Measurements from ENCODE around the gene CNTNAP2.

CNTNAP2 gene

DNA sequence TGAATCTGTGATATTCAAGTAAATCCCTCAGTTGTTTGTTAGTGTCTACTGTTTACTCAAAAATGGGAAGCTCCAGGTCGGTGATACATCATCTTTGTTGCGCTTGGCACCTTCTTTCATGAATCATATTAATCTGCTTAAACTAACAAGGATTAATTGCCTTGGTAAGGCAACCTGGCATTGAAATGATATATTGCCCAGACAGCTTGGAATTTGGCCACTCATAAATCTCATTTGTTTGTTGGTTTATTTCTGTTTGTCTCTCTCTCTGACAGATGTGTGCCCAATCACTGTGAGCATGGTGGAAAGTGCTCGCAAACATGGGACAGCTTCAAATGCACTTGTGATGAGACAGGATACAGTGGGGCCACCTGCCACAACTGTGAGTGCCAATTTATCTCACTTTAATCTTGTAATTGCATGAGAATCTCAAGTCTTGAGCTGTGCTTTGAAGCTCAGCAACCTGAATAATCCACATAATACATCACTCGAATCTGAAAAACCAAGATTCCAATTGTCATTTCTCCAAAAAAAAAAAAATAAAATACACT, 1369.1 kb downstream of the CNTNAP2 start:
- no peak for DNase-seq (ENCODE audit: low spot score)

DNA sequence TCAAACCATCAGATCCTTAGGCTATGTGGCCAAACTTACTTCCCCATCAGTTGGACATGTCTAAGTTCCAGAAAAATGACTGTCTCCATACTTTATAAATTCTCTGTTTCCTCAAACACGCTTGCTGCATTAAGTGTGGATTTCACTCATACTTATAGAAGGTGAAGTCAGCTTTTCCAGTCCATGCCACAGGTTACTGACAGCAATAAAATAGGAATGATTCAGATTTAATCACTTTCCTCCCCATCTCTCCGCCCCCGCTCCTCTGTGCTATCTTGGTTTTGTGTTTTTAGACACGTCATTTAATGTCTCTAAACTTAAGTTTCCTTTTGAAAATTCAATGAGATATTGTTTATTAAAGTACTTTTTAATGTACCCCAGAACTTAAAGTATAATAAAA, 1376.0 kb downstream of the CNTNAP2 start:
- no peak for DNase-seq (ENCODE audit: low spot score)

DNA sequence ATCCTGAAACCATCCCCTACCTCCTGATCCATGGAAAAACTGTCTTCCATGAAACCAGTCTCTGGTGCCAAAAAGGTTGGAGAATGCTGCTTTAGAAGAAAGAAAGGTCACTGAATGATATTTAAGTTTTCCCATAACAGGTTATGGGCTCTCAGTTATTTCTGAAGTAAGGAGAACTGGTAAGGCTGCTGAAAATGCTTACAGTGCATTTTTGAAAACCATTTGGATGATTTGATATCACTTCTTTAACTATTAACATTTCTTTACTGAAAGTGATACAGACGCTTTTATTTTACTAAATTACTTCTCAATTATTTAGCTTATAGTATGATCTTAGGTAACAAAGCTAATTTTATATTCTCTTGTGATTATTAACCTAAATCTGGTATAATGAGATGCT, 1379.6 kb downstream of the CNTNAP2 start:
- no peak for DNase-seq (ENCODE audit: low spot score)

DNA sequence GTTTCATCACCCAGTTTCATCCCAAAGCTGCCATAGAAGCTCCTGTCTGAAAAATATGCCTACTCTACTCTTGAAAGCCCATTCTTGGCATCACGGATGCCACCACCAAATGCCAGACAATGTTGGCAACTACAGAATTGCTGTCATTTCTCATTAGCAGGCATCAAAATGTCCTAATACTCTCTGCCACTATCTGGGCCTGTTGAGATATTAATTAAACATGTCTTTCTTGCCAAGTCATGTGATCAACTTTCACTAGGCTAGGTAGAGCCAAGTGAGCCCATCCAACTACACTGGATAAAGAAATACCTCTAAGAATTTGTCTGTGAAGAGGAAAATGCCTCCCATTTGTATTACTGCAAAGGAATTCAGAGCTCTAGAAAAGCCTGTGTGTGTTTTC, 1380.6 kb downstream of the CNTNAP2 start:
- no peak for DNase-seq (ENCODE audit: low spot score)

DNA sequence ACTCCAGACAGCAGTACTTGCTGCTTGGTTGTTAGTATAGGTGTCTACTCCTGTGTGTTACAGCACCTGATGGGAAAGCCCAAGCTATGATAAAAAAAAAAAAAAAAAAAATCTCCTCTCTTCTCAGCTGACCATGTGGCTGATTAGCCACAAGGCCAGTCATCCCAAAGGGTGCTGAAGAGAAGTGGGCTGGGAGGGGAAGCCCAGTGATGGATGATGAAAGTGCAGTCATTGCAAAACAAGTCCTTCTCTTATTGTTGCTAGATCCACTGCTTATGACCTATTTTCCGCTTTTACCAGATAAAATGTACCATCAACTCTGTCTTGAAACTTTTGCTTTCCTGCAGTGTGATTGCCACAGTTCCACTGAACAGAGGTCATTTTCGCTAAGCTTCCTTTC, 1381.5 kb downstream of the CNTNAP2 start:
- DNase-seq (ENCODE audit: low spot score): no peak

DNA sequence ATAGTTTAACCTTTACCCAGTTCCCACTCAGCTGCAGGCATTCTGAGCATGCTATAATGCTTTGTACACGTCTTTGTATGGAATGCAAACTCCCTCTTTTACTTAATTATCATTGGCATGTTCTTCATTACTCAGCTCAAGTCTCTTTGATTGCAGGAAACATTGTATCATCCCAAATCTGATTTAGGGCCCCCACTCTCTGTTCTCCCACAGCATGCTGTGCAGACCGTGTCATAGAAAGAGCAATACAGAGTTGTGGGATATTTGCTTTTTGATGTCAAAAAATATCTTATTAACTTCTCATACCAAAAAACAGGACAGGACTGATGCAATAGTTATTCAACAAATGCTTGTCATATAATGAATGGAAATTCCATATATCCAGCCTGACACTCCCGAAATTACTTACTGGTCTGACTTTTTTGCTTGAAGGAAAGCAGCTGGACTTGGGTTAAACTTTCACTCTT, 1392.5 kb downstream of the CNTNAP2 start:
- peak; percentile 36 for DNase-seq (ENCODE audit: low spot score)

DNA sequence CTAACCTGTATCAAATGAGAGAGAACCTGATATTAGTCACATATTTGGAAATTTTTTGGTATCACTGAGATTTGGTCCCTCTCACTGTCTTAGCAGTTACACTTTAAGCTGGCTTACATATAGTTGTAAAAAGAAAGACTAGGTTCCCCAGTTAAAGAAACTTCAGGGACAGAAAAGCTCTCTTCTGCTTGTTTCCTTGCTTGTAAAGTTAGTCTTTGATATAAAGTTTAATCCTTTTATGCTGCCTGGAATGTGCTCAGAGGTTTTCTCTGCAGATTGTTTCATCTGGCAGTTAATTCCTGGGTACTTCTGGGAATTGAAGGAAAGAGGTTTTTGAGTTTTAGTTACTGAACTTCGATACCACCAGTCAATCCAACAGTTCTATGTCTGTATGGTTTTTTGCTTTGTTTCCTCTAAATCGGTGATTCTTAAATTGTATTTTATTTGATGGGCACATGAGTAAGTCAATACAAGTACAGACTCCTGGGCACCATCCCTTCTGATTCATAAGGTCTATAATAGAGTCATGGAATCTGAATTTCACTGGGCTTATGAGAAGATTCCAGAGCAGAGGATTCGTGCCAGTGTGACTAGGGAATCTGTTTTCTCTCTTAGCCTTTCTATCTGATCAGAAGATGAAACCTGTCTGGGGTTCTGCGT, 1393.1 kb downstream of the CNTNAP2 start:
- DNase-seq (ENCODE audit: low spot score): peak; percentile 46

DNA sequence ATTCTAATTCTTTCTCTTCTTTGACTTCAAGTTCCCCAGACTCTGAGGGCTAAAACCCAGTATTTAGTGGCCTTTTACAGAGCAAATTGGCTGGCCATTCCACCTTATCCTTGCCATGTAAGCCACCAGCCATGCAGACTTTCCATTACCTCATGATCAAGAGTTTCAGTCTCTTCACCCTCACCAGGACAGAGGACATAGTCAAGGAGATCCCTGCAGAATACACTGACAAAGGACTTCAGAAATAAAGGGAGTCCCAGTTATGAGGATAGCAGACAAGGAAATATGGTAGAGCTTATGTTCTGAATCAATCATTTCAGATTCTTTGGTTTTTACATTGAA, 1393.6 kb downstream of the CNTNAP2 start:
- DNase-seq (ENCODE audit: low spot score): no peak

DNA sequence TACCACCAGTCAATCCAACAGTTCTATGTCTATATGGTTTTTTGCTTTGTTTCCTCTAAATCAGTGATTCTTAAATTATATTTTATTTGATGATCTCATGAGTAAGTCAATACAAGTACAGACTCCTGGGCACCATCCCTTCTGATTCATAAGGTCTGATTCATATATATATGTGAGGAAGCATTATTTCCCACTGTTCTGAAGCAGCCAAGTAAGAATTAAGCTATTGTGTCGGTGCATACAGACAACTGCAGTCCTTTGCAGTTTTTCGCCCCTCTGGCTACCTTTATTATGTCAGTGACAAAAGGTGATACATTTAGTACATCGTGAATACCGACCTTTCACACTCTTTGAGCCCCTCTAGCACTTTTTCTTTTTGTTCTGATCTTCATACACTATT, 1394.3 kb downstream of the CNTNAP2 start:
- no peak for DNase-seq (ENCODE audit: low spot score)

DNA sequence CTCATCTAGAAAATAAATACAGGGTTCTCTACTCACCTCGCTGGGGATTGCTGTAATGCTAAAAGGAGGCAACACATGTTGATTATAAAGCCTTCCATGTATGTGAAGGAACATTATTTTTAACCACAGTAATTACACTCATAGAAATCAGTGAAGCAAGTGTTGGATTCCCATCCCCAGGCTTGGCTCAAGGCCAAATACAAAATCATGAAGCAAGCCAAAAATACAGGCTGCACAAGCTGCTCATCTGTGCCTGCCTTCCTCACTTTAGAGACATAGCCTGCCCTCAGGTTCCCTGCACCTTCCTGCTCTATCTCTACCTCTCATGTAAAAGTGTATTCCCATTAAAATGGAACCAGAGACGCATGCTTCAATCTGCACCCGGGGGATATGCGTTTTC, 1396.8 kb downstream of the CNTNAP2 start:
- no peak for DNase-seq (ENCODE audit: low spot score)

DNA sequence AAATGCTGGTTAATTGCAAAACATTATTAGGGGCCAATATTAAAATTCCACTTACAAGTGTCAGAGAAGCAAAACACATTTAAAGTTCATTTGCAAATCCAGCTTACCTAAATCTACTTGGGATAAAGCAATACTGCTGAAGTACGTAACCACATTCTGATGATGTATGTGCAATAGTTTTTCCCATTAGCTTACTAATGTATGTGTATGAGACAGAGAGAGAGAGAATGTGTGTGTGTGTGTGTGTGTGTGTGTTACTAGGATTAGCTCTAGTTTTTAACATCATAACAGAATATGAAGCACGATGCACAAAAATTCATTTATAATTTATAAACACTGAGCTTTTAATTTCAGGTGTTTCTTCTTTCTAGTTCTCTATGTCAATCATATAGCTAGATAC, 1399.8 kb downstream of the CNTNAP2 start:
- no peak for DNase-seq (ENCODE audit: low spot score)

DNA sequence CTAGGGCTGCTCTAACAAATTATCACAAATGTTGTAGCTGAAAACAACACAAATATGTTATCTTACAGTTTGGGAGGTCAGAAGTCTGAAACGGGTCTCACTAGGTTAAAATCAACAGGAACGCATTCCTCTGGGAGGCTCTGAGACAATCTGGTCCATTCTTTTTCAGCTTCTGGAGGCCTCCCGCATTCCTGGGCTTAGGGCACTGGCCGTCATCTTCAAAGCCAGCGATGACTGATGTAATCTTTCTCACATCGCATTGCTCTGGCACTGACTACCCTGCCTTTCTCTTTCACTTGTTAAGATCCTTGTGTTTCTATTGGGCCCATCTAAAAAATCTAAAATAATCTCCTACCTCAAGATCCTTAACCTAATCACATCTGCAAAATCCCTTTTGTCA, 1402.5 kb downstream of the CNTNAP2 start:
- peak; percentile 68 for DNase-seq (ENCODE audit: low spot score)

DNA sequence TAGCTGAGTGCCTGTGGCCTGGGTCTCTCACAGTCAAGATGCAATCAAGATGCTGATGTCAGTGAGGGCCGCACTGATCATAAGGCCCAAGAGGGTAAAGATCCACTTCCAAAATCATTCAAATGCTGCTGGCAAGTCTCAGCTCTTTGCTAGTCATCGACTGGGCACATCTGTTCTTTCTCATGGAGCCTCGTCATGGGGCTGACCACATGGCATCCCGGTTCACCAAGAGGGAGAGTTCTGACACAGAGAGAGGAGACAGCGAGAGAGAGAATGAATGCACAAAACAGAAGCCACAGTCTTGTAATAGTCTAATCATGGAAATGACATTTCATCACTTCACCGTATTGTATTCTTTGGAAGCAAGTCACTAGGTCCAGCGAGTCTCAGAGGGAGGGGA, 1406.5 kb downstream of the CNTNAP2 start:
- DNase-seq (ENCODE audit: low spot score): peak; percentile 61

DNA sequence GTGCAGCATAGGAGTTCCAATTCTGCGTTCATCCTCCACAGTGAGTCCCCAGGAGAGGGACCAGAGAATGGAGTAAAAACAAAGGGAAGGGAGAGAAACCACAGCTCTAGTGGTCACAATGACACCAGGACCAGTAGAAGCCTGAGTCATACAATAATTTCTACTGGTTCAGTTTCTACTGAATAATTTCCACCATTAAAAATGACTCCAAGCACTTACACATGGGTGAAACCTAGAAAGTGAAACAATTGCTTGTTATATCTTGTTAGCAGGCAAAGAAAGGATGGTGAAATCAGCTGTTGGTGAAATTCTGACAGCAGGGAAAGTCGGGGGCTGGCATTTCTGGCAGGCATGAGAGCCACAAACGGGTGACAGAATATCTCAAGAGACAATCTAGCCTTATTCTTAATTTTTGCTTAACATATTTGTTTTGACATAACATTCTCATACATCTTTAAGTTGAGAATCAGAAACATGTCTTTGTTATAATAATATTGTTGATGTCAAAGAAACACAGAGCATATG, 1408.2 kb downstream of the CNTNAP2 start:
- peak; percentile 23 for DNase-seq (ENCODE audit: low spot score)

DNA sequence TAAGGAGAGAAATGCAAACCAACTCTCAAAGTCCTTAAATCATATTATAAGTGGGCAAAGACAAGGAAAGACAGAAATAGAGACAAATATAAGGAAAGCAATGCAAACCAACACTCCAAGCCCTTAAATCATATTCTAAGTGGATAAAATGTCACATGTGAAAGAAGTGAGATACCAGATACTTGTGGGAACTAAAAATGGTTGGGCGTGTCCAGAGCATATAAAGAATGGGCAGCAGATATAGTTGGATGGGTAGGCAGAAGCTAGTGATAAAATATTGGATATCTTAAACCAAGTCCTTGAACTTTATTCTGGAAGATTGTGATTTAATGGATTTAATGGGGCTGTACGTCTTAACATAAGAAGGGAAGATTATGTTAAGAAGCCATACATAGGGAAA, 1408.7 kb downstream of the CNTNAP2 start:
- no peak for DNase-seq (ENCODE audit: low spot score)

DNA sequence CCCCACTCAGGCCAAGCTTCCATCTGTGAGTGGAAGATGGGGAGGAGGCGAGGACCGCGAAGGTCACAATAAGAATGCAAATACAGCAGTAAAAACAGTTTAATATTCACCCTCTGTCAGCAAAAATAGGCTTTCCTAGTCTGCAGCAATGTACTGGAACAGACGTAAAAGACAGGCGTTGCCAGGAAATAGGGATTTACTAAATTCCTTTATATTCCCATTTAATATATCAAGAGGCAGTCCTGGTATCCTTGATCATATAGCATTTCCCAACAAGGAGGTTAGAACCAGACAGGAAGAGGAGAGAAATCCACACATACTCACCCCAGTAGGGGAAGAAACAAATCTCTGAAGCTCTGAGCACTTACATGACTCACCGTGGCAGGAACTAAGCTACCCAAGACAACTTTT, 1419.1 kb downstream of the CNTNAP2 start:
- peak; percentile 48 for DNase-seq (ENCODE audit: low spot score)

DNA sequence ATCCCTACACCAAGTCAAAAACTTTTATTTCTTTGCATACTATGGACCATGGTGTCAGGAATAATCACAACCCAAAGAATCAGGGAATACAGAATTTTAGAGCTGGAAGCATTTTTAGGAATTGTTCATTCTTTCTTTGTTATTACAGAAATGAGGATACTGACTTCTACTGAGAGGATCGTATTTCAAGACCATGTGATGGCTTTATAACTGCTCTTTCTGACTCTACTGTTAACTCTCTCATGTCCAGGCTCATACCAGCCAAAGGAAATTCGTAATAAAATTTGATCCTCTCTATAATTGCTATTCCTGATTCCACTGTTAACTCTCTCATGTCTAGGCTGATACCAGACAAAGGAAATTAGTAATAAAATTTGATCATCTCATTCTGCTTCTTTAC, 1423.1 kb downstream of the CNTNAP2 start:
- no peak for DNase-seq (ENCODE audit: low spot score)

DNA sequence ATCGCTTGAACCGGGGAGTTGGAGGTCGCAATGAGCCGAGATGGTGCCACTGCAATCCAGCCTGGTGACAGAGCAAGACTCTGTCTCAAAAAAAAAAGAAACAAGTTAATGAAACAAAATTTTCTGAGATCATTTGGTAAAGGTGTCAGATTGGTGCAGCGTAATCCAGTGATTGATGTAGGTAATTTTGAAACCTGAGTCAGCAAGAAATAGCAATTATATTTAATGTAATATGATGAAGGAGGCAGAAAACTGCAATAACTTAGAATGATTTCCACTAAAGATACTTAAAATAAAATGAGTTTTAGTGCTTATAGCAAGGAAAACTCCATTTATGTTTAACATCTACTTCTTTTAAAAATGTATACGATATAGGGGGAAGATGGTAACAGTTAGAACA, 1424.1 kb downstream of the CNTNAP2 start:
- no peak for DNase-seq (ENCODE audit: low spot score)

DNA sequence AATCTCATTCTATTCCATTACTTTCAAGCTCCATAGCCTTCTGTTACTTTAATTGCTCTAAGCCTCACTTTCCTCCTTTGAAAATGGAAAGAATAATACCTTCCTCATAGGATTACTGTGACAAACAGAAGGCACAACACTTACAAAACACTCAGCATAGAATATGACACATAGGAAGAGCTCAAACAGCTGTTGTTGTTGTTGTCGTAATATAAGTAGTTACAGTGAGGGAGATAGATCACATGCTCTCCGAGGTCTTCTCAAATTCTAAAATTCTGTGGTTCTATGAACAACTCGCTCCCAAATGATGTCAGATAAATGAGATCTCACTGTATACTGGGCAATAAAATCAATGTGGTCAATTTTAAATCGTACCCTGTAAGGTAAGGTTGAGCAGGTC, 1424.7 kb downstream of the CNTNAP2 start:
- no peak for DNase-seq (ENCODE audit: low spot score)

DNA sequence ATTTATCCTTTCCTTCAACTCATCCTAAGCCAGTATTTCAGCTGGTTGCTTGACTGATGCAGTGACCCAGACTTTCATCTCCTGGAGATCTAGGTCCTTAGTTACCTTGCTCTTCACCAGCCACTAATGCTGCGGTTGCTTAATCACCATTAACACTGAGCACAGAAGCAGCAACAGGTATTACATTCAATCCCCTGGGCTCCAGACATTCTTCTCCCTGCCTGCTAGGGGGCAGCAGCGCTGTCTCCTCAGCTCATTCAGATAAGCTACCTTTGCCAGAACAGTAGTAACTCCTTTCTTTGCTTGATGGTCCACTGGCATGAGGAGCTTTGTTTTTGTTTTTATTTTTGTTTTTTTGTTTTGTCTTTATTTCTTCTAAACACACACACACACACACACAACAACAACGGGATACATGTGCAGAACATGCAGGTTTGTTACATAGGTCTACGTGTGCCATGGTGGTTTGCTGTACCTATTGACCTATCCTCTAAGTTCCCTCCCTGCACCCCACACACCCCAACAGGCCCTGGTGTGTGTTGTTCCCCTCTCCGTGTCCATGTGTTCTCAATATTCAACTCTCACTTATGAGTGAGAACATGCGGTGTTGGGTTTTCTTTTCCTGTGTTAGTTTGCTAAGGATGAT, 1430.8 kb downstream of the CNTNAP2 start:
- DNase-seq (ENCODE audit: low spot score): peak; percentile 14

DNA sequence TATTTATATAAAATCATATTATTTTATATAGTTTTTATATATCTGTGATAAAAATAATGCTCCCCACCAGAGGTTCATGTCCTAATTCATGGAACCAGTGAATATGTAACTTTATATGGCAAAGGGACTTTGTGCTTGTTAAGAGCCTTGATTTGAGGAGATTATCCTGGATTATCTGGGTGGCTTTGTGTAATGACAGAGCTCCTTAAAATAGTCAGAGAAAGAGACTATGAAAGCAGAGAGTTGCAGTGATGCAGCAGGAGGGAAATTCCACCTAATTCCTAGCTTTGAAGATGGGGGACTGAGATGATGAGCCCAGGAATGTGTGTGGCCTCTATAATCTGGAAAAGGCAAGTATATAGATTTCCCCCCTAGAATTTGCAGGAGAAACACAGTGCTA, 1439.7 kb downstream of the CNTNAP2 start:
- no peak for DNase-seq (ENCODE audit: low spot score)

DNA sequence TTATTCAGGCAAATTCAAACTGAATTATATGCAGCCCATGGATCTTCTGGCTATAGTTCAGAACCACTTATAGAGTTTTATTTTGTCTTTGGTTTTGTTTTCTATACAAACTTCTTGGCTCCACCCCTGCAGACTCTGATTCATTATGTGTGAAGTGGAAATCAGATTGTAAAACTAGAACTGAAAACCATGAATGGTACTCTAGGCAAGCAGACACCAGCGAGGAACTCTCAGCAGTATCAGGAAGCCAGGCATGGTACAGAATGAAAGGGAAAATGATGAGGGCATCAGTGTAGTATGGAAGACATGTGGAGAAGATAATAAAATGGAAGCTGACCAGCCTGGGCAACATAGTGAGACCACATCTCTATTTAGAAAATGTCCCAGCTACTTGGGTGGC, 1447.1 kb downstream of the CNTNAP2 start:
- no peak for DNase-seq (ENCODE audit: low spot score)

DNA sequence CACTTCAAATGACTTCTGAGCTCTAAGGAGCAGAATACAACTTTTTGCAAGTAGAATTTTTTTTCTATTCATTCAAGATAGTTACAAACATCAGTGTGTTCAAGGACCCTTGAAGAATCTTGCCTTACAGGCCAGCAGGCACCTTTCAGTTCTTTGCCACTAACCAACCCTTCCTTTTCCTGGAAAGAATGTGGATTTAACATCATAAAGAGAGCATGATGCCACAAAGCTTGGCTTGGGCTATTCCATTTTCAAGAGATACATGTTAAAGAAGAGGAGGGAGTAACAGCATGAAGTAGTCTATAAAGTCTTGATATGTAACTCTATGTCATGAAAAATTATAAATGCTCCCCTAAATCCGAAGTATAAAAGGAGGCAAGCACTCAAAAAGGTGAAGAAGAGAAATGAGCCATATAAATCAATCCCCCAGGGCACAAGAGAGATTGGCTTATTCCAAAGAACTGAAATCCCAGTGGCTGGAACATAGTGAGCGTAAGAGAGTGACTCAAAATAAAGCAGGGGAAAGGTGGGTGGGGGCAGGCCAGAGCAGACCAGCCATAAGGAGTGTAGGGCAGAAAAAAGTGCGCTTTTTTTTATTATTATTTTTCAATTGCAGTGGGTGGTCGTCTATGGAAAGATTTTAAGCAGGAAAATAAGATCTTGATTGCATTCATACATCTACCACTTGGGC, 1448.3 kb downstream of the CNTNAP2 start:
- DNase-seq (ENCODE audit: low spot score): no peak

All from AG20443 (cell line).